Measurements from ENCODE around the gene SLC9A9.

GRCh38 chr3:143497382-143497781 lies 350.9 kb downstream of the SLC9A9 start:
- TF ChIP-seq CTCF (IDR thresholded peaks at IDR 0.05; ENCODE audit: low read depth, low read length) (no peak), EZH2phosphoT487 (IDR thresholded peaks at IDR 0.05; ENCODE audit: low read depth) (no peak)
